A673 (cell line): Measurements from ENCODE around the gene FBXO10.

ENCODE experiments used
- CTCF ChIP-seq: fragments of 300-800, 200-600 bp; sonication (generic); conservative IDR thresholded peaks from 2 replicates; pipeline ENCODE4 v1.5.1; 2017; ENCODE audit warnings: low read depth, mild to moderate bottlenecking, antibody characterized with exemption, low read length, moderate library complexity, mixed read lengths
- EZH2 ChIP-seq: fragments of 200-600 bp; sonication (generic); IDR thresholded peaks from 2 replicates; pipeline ENCODE4 v1.6.1; 2017; ENCODE audit warnings: borderline replicate concordance, low read depth, mild to moderate bottlenecking, mixed read lengths, antibody characterized with exemption, low read length; ENCODE audit not compliant: poor library complexity, severe bottlenecking

DNA sequence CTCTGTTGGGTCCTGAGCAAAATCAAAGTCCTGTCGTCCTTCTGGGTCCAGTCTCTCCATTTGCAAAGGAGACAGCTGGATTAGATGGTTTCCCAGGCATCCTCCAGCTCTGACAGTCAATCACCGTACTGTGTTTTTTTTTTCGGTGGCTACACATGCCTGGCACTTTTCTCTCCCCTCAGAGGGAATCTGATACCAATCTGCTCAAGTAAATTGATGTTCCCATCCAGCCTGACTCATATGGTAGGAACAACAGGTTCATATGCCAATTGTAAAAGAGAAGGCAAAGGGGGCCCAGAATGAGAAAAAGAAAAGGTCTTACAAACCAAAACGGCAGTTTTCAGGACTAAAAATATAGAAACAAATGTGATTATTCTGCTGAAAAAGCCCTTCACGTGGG is 1.2 kb downstream of the FBXO10 start:
- TF ChIP-seq EZH2: no peak
- TF ChIP-seq CTCF: no peak
